ENCODE results near the gene DQX1. TPM values are rescaled to one million over a fixed set of nuclear protein-coding genes. Genes with fewer than 3 reads are reported as not detected.
A peak's percentile ranks its signal among the peaks of the same experiment; 100 is the strongest.

DQX1 gene
- total RNA-seq, 1 donor from 2014 or later, result 0.73 TPM

DNA sequence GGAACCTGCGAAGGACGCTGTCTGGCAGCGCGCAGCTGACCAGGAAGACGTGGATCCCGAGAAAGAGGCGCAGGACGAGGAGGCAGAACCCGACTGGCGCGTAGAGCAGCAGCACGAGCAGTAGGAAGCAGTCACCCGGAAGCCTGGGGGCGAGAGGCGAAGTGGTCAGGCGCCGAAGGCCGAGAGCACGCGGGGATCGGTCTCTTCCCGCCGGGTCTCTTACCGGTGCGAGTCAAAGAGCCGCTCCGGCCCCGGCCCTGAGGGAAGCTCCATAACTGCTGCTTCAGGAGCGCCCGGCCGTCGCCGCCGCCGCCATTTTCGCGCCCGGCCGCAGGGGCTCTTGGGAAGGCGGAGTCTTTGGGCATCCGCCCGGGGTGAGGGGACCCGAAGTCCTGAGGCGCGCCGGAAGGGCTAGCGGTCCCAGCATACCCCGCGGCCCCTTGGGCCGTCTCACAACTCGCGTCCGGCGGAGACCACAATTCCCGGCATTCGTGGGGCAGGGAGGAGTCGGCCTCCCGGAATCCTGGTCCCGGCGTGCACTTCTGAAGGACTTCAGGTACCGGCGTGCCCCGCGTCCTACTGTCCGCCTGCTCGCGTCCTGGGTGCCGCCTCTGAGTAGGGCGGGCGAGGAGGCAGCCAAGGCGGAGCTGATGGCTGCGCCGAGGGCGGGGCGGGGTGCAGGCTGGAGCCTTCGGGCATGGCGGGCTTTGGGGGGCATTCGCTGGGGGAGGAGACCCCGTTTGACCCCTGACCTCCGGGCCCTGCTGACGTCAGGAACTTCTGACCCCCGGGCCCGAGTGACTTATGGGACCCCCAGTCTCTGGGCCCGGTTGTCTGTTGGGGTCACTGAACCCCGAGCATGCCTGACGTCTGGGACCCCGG lies 3.6 kb upstream of the DQX1 start, which contains the start of the genes AUP1 and HTRA2:
TSS of gene AUP1 (minus strand) at position 350 of the 882 bp plus-strand sequence. CDS start at position 273, 77 bp downstream.
TSS of gene HTRA2 (plus strand) at position 577 of the 882 bp plus-strand sequence. CDS start at position 651, 74 bp downstream.
- intact Hi-C loops (cut with micrococcal nuclease), result loop anchor here (1.0 to 5.0 kb wide), 18 partner anchors 10 to 792 kb away; partner anchors contain the start of genes C2orf81, DGUOK, DOK1 and INO80B
- ChIA-PET CTCF (interaction anchor here (0.8 to 1.2 kb wide), 4 partner anchors 9 to 46 kb away, joined by 3 to 6 read pairs (median 4); partner anchors contain the start of genes CCDC142 and TTC31), POLR2A (interaction anchor here (0.6 to 8.8 kb wide), 30 partner anchors 9 to 351 kb away, joined by 3 to 63 read pairs (median 6); partner anchors contain the start of genes CCDC142, DOK1, INO80B and LBX2)
- Mint-ChIP-seq H3K27ac (peak within 1 kb of the TSS; percentile 96), H3K4me1 (peaks cover 55% of the 10 kb centered on the region), H3K9me3 (no peaks in the 10 kb centered on the region), H3K36me3 (ENCODE audit: low read depth) (peaks cover 66% of the 10 kb centered on the region), H3K4me3 (peak within 1 kb of the TSS; percentile 97), H3K27me3 (no peaks in the 10 kb centered on the region)
- peak; percentile 83 for ATAC-seq (ENCODE audit: low read depth)
- TF ChIP-seq, protein P1, sequence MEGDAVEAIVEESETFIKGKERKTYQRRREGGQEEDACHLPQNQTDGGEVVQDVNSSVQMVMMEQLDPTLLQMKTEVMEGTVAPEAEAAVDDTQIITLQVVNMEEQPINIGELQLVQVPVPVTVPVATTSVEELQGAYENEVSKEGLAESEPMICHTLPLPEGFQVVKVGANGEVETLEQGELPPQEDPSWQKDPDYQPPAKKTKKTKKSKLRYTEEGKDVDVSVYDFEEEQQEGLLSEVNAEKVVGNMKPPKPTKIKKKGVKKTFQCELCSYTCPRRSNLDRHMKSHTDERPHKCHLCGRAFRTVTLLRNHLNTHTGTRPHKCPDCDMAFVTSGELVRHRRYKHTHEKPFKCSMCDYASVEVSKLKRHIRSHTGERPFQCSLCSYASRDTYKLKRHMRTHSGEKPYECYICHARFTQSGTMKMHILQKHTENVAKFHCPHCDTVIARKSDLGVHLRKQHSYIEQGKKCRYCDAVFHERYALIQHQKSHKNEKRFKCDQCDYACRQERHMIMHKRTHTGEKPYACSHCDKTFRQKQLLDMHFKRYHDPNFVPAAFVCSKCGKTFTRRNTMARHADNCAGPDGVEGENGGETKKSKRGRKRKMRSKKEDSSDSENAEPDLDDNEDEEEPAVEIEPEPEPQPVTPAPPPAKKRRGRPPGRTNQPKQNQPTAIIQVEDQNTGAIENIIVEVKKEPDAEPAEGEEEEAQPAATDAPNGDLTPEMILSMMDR (IDR thresholded peaks at IDR 0.05), result no peak
- peak; percentile 87 for DNase-seq

DNA sequence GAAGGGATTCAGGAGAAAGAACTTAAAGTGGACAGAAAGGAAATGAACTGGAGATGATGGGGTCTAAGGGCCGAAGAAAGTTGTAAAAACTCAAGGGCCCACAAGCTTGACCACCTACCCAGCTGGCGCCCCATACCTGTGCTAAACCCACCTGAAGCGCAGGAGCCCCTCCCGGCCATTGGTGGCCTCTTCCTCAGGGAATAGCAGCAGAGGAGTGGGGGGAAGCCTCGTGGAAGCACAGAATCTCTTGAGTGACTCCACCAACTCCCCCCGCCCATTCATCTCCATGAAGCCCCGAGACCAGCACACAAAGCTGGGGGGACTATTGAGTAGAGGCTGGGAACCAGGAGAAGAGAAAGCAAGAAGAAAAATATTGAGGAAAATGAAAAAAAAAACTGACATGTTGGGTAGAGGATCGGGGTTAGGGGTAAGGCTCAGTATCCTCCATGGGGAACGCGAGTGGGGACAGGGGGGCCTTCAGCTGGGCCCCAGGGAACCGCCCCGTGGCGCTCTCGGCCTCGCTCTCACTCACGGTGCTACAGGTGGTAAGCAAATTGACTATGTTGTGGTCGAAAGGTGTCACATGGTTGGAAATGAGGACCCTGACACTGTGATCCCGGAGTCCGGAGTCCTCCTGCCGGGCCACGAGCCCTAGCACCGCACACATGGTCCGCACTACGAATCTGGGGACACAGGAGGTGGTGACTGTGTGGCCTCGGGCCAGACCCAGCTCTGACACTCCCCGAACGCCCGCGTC lies 2.7 kb upstream of the DQX1 start:
- intact Hi-C loops (cut with micrococcal nuclease), result loop anchor here (1.0 to 2.0 kb wide), 14 partner anchors 11 to 791 kb away; partner anchors contain the start of genes C2orf81, DGUOK, DOK1 and INO80B
- Mint-ChIP-seq H3K9me3 (no peaks in the 10 kb centered on the region), H3K4me1 (peaks cover 55% of the 10 kb centered on the region), H3K36me3 (ENCODE audit: low read depth) (peaks cover 63% of the 10 kb centered on the region), H3K27me3 (no peaks in the 10 kb centered on the region), H3K4me3 (peak overlapping the region; percentile 97), H3K27ac (peak overlapping the region; percentile 96)
- ATAC-seq (ENCODE audit: low read depth), result peak; percentile 0
- POLR2A ChIA-PET, result interaction anchor here (0.6 to 8.8 kb wide), 23 partner anchors 10 to 89 kb away, joined by 3 to 63 read pairs (median 8); partner anchors contain the start of genes CCDC142, DOK1, INO80B and LBX2
- TF ChIP-seq, protein P1 (IDR thresholded peaks at IDR 0.05), result no peak
- no peak for DNase-seq
- CTCF ChIA-PET, result interaction anchor here (0.6 to 1.2 kb wide), 3 partner anchors 28 to 64 kb away, joined by 3 to 4 read pairs (median 3); partner anchors contain the start of genes CCDC142 and TTC31

DNA sequence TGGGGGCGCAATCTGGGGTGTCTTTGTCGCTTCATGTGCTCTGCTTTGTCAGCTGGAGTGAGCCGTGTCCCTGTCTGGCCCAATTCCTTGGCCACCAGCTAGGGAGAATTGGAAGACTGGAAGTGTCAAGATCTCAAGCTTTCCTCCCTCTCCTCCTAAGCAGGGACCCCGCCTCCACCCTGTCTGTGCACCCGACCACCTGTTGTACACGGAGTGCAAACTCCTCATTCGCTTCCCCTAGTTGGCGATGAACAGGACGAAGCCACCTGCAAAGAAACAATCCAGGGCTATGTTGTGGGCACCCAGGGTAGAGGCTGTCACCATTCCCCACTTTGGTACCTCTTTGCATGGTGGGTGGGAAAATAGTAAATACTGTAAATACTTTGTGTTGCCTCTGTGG lies 1.7 kb upstream of the DQX1 start:
- Mint-ChIP-seq H3K36me3 (ENCODE audit: low read depth) (peaks cover 58% of the 10 kb centered on the region), H3K9me3 (no peaks in the 10 kb centered on the region), H3K4me3 (peak overlapping the region; percentile 97), H3K27ac (peak overlapping the region; percentile 96), H3K27me3 (no peaks in the 10 kb centered on the region), H3K4me1 (peaks cover 55% of the 10 kb centered on the region)
- DNase-seq (no peak), ATAC-seq (ENCODE audit: low read depth) (no peak)
- CTCF ChIA-PET, result no interaction called here
- TF ChIP-seq, protein P1 (IDR thresholded peaks at IDR 0.05), result no peak
- POLR2A ChIA-PET, result interaction anchor here (2.1 to 8.8 kb wide), 2 partner anchors 11 to 46 kb away, joined by 13 to 63 read pairs; partner anchors contain the start of genes CCDC142 and TTC31
- intact Hi-C loops (cut with micrococcal nuclease), result loop anchor here (2.0 kb wide), 2 partner anchors 73 to 541 kb away; partner anchors contain the start of gene INO80B

DNA sequence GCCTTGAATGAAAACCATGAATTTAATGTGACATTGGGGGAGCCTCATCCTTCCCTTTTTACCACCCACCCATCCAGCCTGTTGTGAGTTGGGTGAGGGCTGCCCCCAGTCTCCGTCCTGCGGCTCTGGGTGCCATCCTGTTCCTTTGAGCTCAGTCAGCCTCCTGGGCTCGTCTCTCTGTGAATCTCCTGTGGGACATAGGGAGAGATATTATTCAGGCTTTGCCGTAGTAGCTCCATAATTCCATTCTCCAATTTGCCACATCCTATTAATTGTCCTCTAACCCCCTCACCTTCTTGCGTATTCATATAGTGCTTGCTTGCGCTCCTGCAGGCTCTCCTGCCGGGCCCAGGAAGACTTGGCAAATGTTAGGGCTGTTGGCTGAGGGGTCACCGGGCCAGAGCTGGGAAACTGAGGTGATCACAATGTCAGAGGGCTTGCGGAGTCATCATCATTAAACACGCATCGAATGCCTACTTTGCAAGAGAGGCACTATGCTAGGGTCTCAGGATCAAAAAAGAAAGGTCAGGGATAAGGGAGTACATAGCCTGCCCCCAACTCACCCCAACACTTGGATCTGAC lies 709 bp upstream of the DQX1 start:
- Mint-ChIP-seq H3K27ac (peak overlapping the region; percentile 84), H3K4me1 (peaks cover 48% of the 10 kb centered on the region), H3K36me3 (ENCODE audit: low read depth) (peaks cover 48% of the 10 kb centered on the region), H3K27me3 (no peaks in the 10 kb centered on the region), H3K9me3 (no peaks in the 10 kb centered on the region), H3K4me3 (peak overlapping the region; percentile 66)
- DNase-seq (no peak), ATAC-seq (ENCODE audit: low read depth) (no peak)
- POLR2A ChIA-PET, result interaction anchor here (0.6 to 8.8 kb wide), 9 partner anchors 10 to 319 kb away, joined by 3 to 63 read pairs (median 5); partner anchors contain the start of genes CCDC142, MRPL53, PCGF1 and TTC31
- intact Hi-C loops (cut with micrococcal nuclease), result no loop called here
- CTCF ChIA-PET, result interaction anchor here (0.7 kb wide), 1 partner anchor 23 kb away, joined by 3 read pairs; no protein-coding TSS in a partner anchor
- TF ChIP-seq, protein P1 (IDR thresholded peaks at IDR 0.05), result no peak
